DOHH2 (cell line): Measurements from ENCODE around the gene PDE4D.

Experiments
- EZH2phosphoT487 ChIP-seq: fragments of 200-600 bp; sonication (generic); IDR thresholded peaks from 2 replicates; pipeline ENCODE4 v1.6.1; 2017; ENCODE audit warnings: borderline replicate concordance, mild to moderate bottlenecking, antibody characterized with exemption, low read length, moderate library complexity, mixed read lengths
- TF ChIP-seq, protein P1 (sequence below): fragments of 200-600 bp; sonication (generic); IDR thresholded peaks from one replicate; pipeline ENCODE4 v1.5.1; 2014; ENCODE audit warnings: antibody characterized with exemption, mild to moderate bottlenecking, low read depth, low read length; ENCODE audit not compliant: poor library complexity, severe bottlenecking

DNA sequence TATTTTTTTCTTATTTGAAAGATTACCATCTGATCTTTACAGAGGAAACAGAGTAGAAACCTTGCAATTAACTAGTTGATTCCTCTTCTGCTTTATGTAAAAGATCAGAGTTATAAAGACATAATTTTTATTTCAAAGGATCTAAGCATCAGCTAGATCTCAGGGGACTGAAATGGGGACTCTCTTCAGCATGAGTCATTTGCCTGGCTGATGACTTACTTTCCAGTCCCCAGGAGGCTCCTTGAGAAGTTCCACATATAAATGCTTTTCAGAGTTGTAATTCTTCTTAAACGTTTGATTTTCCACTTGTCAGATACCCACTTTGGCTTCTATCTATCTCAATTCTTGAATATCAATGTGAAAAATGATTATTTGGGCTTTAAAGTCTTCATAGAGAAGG, 921.2 kb downstream of the PDE4D start:
- TF ChIP-seq, protein P1, sequence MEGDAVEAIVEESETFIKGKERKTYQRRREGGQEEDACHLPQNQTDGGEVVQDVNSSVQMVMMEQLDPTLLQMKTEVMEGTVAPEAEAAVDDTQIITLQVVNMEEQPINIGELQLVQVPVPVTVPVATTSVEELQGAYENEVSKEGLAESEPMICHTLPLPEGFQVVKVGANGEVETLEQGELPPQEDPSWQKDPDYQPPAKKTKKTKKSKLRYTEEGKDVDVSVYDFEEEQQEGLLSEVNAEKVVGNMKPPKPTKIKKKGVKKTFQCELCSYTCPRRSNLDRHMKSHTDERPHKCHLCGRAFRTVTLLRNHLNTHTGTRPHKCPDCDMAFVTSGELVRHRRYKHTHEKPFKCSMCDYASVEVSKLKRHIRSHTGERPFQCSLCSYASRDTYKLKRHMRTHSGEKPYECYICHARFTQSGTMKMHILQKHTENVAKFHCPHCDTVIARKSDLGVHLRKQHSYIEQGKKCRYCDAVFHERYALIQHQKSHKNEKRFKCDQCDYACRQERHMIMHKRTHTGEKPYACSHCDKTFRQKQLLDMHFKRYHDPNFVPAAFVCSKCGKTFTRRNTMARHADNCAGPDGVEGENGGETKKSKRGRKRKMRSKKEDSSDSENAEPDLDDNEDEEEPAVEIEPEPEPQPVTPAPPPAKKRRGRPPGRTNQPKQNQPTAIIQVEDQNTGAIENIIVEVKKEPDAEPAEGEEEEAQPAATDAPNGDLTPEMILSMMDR = no peak
- no peak for TF ChIP-seq EZH2phosphoT487
